ENCODE measurements around the gene RC3H1.
"Not testable (repeated sequence)": the region's sequence is repeated elsewhere in the genome, so short reads cannot be mapped to it uniquely, and the experiment has no call there.

The RC3H1 gene

DNA sequence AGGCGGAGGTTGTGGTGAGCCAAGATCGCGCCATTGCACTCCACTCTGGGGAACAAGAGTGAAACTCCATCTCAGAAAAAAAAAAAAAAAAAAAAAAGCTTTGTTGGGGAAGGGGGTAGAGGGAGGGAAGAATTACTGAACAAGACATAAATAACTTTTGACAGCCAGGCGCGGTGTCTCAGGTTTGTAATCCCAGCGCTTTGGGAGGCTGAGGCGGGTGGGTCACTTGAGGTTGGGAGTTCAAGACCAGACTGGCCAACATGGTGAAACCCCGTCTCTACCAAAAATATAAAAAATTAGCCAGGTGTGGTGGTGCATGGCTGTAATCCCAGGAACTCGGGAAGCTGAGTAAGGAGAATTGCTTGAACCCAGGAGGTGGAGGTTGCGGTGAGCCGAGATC, 28.2 kb downstream of the RC3H1 start:
- Mint-ChIP-seq H3K36me3 (ENCODE audit: insufficient read depth) (peaks cover 40% of the 10 kb centered on the region), H3K4me1 (peaks cover 39% of the 10 kb centered on the region)
- H3K27ac Mint-ChIP-seq (ENCODE audit: low read depth); H3K27me3 Mint-ChIP-seq; H3K4me3 Mint-ChIP-seq; H3K9me3 Mint-ChIP-seq; DNase-seq (ENCODE audit: low spot score in 2 of 2); ATAC-seq (replicated peaks; ENCODE audit: extremely low read depth, poor library complexity, severe bottlenecking): not testable (repeated sequence)

DNA sequence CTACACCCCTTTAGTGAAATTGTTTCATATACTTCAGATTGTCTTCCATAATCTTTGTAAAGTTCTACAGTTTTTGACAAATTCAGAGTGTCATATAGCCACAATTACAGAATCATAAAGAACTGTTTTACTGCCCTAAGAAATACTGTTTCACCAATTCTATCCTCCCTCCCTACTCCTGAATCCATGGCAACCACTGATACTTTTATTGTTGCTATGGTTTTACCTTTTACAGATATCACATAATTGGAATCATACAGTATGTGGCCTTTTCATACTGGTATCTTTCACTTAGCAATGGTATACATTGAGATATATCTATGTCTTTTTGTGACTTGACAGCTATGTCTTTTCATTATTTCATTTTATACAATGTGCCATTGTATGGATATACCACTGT, 34.1 kb downstream of the RC3H1 start:
- Mint-ChIP-seq H3K4me1 (peaks cover 45% of the 10 kb centered on the region), H3K4me3 (no peak overlapping the region), H3K27me3 (no peaks in the 10 kb centered on the region), H3K9me3 (no peaks in the 10 kb centered on the region), H3K27ac (ENCODE audit: low read depth) (peak overlapping the region; percentile 42), H3K36me3 (ENCODE audit: insufficient read depth) (peaks cover 42% of the 10 kb centered on the region)
- no peak for DNase-seq (ENCODE audit: low spot score in 2 of 2)
- no peak for ATAC-seq (replicated peaks; ENCODE audit: extremely low read depth, poor library complexity, severe bottlenecking)

- no peaks in the 10 kb centered on the region for H3K9me3 Mint-ChIP-seq
- H3K4me1 Mint-ChIP-seq = peaks cover 39% of the 10 kb centered on the region
- H3K36me3 Mint-ChIP-seq (ENCODE audit: insufficient read depth) = peaks cover 42% of the 10 kb centered on the region
Observed at GRCh38 chr1:173986951-173987350, 35.2 kb downstream of the RC3H1 start.

DNA sequence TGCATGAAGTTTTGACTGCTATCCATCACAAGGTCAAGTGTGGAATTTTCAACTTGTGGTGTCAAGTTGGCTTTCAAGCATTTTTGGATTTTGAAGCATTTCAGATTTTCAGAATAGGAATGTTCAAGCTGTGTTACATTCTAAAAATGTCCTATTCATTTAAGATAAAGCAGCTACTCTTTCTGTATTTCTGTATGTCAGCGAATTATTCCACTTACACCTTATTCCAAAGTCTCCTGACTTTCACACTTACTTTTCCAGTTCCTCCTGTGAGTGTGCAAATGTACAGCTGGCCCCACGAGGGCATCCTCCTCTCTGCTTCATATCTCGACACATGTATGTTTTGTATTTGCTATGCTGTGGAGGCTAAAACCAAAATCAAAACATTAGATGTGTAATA, 51.9 kb downstream of the RC3H1 start:
- H3K9me3 Mint-ChIP-seq = no peaks in the 10 kb centered on the region
- no peak overlapping the region for H3K4me3 Mint-ChIP-seq
- ATAC-seq (replicated peaks; ENCODE audit: extremely low read depth, poor library complexity, severe bottlenecking) (no peak), DNase-seq (ENCODE audit: low spot score in 2 of 2) (no peak)
- H3K36me3 Mint-ChIP-seq (ENCODE audit: insufficient read depth) = peaks cover 71% of the 10 kb centered on the region
- no peaks in the 10 kb centered on the region for H3K27me3 Mint-ChIP-seq
- no peak overlapping the region for H3K27ac Mint-ChIP-seq (ENCODE audit: low read depth)
- peaks cover 8% of the 10 kb centered on the region for H3K4me1 Mint-ChIP-seq

More at GRCh38 chr1:173986951-173987350, 35.2 kb downstream of the RC3H1 start:
- no peaks in the 10 kb centered on the region for H3K27me3 Mint-ChIP-seq
- no peak for DNase-seq (ENCODE audit: low spot score in 2 of 2)
- H3K4me3 Mint-ChIP-seq = no peak overlapping the region
- ATAC-seq (replicated peaks; ENCODE audit: extremely low read depth, poor library complexity, severe bottlenecking) = no peak
- peak overlapping the region; percentile 42 for H3K27ac Mint-ChIP-seq (ENCODE audit: low read depth)

DNA sequence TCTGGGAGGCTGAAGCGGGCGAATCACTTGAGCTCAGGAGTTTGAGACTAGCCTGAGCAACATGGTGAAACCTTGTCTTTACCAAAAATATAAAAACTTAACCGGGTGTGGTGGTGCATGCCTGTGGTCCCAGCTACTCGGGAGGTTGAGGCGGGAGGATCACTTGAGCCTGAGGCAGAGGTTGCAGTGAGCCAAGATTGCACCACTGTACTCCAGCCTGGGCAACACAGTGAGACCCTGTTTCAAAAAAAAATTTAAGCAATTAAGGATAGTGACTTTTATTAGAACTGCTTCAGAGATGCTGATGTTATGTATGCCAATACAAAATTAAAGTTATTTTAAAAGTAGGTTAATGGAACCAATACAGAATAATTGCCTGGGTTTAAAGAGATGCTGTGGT, 56.3 kb downstream of the RC3H1 start:
- not testable (repeated sequence) for H3K27ac Mint-ChIP-seq (ENCODE audit: low read depth); H3K9me3 Mint-ChIP-seq; H3K27me3 Mint-ChIP-seq; H3K4me1 Mint-ChIP-seq; DNase-seq (ENCODE audit: low spot score in 2 of 2); ATAC-seq (replicated peaks; ENCODE audit: extremely low read depth, poor library complexity, severe bottlenecking); H3K4me3 Mint-ChIP-seq
- peaks cover 72% of the 10 kb centered on the region for H3K36me3 Mint-ChIP-seq (ENCODE audit: insufficient read depth)

DNA sequence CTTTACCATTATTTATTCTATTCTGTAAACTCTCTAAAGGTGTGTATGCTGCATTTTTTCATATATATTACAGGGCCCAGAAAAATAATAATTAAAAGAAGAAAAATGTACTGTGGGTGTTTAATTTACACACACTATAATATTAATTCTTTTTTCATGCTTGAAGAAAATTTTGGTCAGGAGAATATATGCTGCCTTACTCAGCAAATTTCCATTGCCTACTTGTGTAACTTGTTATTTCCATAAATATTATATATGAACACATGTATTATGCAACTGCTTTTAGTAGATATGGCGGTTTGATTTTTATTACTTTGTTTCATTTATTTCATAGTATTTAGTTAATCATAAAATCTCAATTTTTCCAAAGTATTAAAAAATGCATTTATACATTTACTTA, 58.7 kb downstream of the RC3H1 start:
- Mint-ChIP-seq H3K36me3 (ENCODE audit: insufficient read depth) (peaks cover 76% of the 10 kb centered on the region), H3K27me3 (no peaks in the 10 kb centered on the region), H3K27ac (ENCODE audit: low read depth) (peak overlapping the region; percentile 33), H3K4me1 (no peaks in the 10 kb centered on the region), H3K4me3 (no peak overlapping the region), H3K9me3 (no peaks in the 10 kb centered on the region)
- DNase-seq (ENCODE audit: low spot score in 2 of 2) (no peak), ATAC-seq (replicated peaks; ENCODE audit: extremely low read depth, poor library complexity, severe bottlenecking) (no peak)

- H3K27ac Mint-ChIP-seq (ENCODE audit: low read depth) = no peak overlapping the region
- ATAC-seq (replicated peaks; ENCODE audit: extremely low read depth, poor library complexity, severe bottlenecking) (no peak), DNase-seq (ENCODE audit: low spot score in 2 of 2) (no peak)
- no peaks in the 10 kb centered on the region for H3K27me3 Mint-ChIP-seq
- H3K4me1 Mint-ChIP-seq = no peaks in the 10 kb centered on the region
- H3K9me3 Mint-ChIP-seq = no peaks in the 10 kb centered on the region
- H3K36me3 Mint-ChIP-seq (ENCODE audit: insufficient read depth) = peaks cover 65% of the 10 kb centered on the region
- H3K4me3 Mint-ChIP-seq = no peak overlapping the region
Observed at GRCh38 chr1:173960625-173961024, 61.5 kb downstream of the RC3H1 start.

GRCh38 chr1:173954179-173954578, 68.0 kb downstream of the RC3H1 start:
- peaks cover 66% of the 10 kb centered on the region for H3K36me3 Mint-ChIP-seq (ENCODE audit: insufficient read depth)

GRCh38 chr1:173948594-173948993, 73.6 kb downstream of the RC3H1 start:
- no peaks in the 10 kb centered on the region for H3K9me3 Mint-ChIP-seq
- ATAC-seq (replicated peaks; ENCODE audit: extremely low read depth, poor library complexity, severe bottlenecking) (no peak), DNase-seq (ENCODE audit: low spot score in 2 of 2) (no peak)
- no peak overlapping the region for H3K4me3 Mint-ChIP-seq
- H3K36me3 Mint-ChIP-seq (ENCODE audit: insufficient read depth) = peaks cover 72% of the 10 kb centered on the region
- H3K4me1 Mint-ChIP-seq = no peaks in the 10 kb centered on the region
- no peaks in the 10 kb centered on the region for H3K27me3 Mint-ChIP-seq
- no peak overlapping the region for H3K27ac Mint-ChIP-seq (ENCODE audit: low read depth)

More at GRCh38 chr1:173954179-173954578, 68.0 kb downstream of the RC3H1 start:
- ATAC-seq (replicated peaks; ENCODE audit: extremely low read depth, poor library complexity, severe bottlenecking) (no peak), DNase-seq (ENCODE audit: low spot score in 2 of 2) (no peak)
- Mint-ChIP-seq H3K9me3 (no peaks in the 10 kb centered on the region), H3K27me3 (no peaks in the 10 kb centered on the region), H3K4me1 (no peaks in the 10 kb centered on the region), H3K27ac (ENCODE audit: low read depth) (no peak overlapping the region), H3K4me3 (no peak overlapping the region)

- no peaks in the 10 kb centered on the region for H3K27me3 Mint-ChIP-seq
- peaks cover 80% of the 10 kb centered on the region for H3K36me3 Mint-ChIP-seq (ENCODE audit: insufficient read depth)
- DNase-seq (ENCODE audit: low spot score in 2 of 2) (no peak), ATAC-seq (replicated peaks; ENCODE audit: extremely low read depth, poor library complexity, severe bottlenecking) (no peak)
- H3K4me3 Mint-ChIP-seq = no peak overlapping the region
- no peak overlapping the region for H3K27ac Mint-ChIP-seq (ENCODE audit: low read depth)
- no peaks in the 10 kb centered on the region for H3K4me1 Mint-ChIP-seq
- H3K9me3 Mint-ChIP-seq = no peaks in the 10 kb centered on the region
Observed at GRCh38 chr1:173946380-173946921, 75.7 kb downstream of the RC3H1 start.

DNA sequence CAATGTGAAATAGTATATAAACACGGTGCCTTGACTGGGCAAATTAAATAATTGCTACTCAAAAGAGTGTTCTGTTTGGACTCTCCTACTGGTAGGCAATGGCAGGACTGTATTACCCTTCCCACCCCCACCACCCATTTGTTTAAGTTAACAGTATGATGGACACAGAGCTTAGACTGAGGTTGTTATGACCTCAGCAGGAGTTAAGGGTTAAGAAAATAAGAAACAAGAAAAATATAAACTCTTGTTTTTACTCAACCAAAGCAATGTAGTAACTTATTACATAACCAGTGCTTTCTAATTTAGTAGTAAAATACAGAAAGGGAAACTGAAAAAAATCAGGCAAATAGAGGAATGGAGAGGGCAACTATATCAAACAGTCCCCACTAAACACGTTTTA, 85.1 kb downstream of the RC3H1 start:
- Mint-ChIP-seq H3K9me3 (no peaks in the 10 kb centered on the region), H3K27ac (ENCODE audit: low read depth) (no peak overlapping the region)

DNA sequence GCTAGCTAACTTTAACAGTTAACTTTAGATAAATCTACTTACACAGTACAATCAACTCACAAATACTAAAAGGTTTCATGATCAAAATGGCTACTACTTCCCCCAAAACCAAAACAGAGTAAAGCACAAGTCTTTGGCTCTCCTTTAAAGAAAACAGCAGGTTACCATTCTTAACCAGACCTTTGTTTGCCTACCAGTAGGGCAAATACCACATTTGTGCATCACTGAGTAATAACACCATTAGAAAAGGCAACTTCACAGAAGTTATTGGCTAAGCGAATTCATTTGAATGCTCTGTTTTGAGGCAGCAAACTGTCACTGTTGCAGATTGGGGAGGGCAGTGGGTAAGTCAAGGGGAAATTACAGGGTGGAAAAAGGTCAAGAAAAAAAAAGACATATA, 87.7 kb downstream of the RC3H1 start:
- peaks cover 37% of the 10 kb centered on the region for H3K36me3 Mint-ChIP-seq (ENCODE audit: insufficient read depth)
- ATAC-seq (replicated peaks; ENCODE audit: extremely low read depth, poor library complexity, severe bottlenecking) = no peak
- no peak overlapping the region for H3K4me3 Mint-ChIP-seq
- peak overlapping the region; percentile 17 for H3K27ac Mint-ChIP-seq (ENCODE audit: low read depth)
- no peaks in the 10 kb centered on the region for H3K4me1 Mint-ChIP-seq
- H3K9me3 Mint-ChIP-seq = no peaks in the 10 kb centered on the region
- H3K27me3 Mint-ChIP-seq = no peaks in the 10 kb centered on the region
- DNase-seq (ENCODE audit: low spot score in 2 of 2) = no peak

More for the DNA sequence above, 85.1 kb downstream of the RC3H1 start:
- Mint-ChIP-seq H3K36me3 (ENCODE audit: insufficient read depth) (peaks cover 58% of the 10 kb centered on the region), H3K27me3 (no peaks in the 10 kb centered on the region), H3K4me1 (no peaks in the 10 kb centered on the region), H3K4me3 (no peak overlapping the region)
- ATAC-seq (replicated peaks; ENCODE audit: extremely low read depth, poor library complexity, severe bottlenecking) (no peak), DNase-seq (ENCODE audit: low spot score in 2 of 2) (no peak)

DNA sequence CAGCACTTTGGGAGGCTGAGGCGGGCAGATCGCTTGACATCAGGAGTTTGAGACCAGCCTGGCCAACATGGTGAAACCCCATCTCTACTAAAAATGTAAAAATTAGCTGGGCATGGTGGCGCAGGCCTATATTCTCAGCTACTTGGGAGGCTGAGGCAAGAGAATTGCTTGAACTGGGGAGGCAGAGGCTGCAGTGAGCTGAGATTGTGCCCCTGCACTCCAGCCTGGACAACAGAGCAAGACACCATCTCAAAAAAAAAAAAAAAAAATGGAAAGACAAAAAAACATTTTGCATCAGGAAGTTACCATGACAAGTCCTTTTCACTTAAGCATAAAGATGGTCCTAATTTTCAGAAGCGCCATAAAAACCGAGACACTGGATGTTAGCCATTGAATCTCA, 91.6 kb downstream of the RC3H1 start:
- not testable (repeated sequence) for ATAC-seq (replicated peaks; ENCODE audit: extremely low read depth, poor library complexity, severe bottlenecking); H3K4me3 Mint-ChIP-seq; H3K27ac Mint-ChIP-seq (ENCODE audit: low read depth); H3K9me3 Mint-ChIP-seq; DNase-seq (ENCODE audit: low spot score in 2 of 2); H3K4me1 Mint-ChIP-seq; H3K27me3 Mint-ChIP-seq
- H3K36me3 Mint-ChIP-seq (ENCODE audit: insufficient read depth) = peaks cover 14% of the 10 kb centered on the region
